ENCODE measurements around the gene ELK4. TPM values are rescaled to one million over a fixed set of nuclear protein-coding genes. Genes with fewer than 3 reads are reported as not detected.

The ELK4 gene
- total and polyA plus RNA-seq, 2 donors (not counting 1 experiment from before 2014, with no cell fraction given), result 11.7 to 11.8 TPM

DNA sequence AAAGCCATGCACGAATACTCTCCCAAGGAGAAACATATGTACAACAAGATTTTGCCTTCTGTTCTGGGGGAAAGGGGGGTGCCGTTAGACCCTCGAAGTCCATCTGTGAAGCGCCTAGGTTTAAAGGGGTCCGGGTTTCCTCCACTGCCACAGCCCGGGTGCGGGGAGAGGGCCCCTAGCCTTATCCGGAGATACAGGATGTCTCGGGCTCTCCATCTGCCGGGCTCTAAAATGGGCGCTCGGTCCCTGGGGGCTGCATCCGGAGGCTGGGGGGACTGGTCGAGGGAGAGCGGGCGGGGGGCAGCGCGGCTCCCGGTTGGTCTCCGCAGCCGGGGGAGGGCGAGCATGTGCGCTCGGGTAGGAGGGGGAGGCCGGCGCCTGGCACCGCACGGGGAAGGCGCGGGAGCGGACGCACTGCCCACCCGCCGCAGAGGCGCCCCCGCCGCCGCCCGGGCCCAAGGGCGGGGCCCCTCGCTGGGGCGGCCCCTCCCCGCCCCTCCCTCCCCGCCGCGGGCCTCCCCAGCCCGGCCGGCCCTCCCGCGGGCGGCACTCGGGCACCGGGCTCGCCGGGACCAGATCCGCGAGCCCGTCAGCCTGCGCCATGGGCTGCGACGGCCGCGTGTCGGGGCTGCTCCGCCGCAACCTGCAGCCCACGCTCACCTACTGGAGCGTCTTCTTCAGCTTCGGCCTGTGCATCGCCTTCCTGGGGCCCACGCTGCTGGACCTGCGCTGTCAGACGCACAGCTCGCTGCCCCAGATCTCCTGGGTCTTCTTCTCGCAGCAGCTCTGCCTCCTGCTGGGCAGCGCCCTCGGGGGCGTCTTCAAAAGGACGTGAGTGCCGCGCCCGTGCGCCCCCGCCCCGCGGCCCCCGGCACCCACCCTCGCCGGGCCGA lies 63.1 kb downstream of the ELK4 start:
- no peak overlapping the region for H3K27ac ChIP-seq (ENCODE audit: insufficient read depth, low read length)
- no peak overlapping the region for H3K9ac ChIP-seq (ENCODE audit: insufficient read depth, low read length)
- H3K4me1 ChIP-seq (ENCODE audit: control insufficient read depth, extremely low read depth, insufficient read depth, low read length), result no peaks in the 10 kb centered on the region
- H3K4me3 ChIP-seq (replicated peaks in 1 of 4; ENCODE audit: control extremely low read depth in 1 of 4, insufficient read depth in 1 of 4, low read depth in 3 of 4, low read length in 4 of 4), result no peak overlapping the region
- no peaks in the 10 kb centered on the region for H3K36me3 ChIP-seq (ENCODE audit: control insufficient read depth, insufficient read depth, low read length)
- peaks cover 47% of the 10 kb centered on the region for H3K27me3 ChIP-seq (ENCODE audit: control insufficient read depth, insufficient read depth, low read length)
- no peaks in the 10 kb centered on the region for H3K79me2 ChIP-seq (ENCODE audit: control insufficient read depth, insufficient read depth, low read length)
- no peak overlapping the region for H3K4me2 ChIP-seq (ENCODE audit: extremely low read depth, insufficient read depth, low read length)
- DNase-seq (ENCODE audit: low read depth in 2 of 2), result peak in 1 of 2 donors; percentile 6
- no peak overlapping the region for H2AFZ ChIP-seq (ENCODE audit: low read length)
- H4K20me1 ChIP-seq (ENCODE audit: control insufficient read depth, extremely low read depth, insufficient read depth, low read length), result no peaks in the 10 kb centered on the region
- TF ChIP-seq, protein P1, sequence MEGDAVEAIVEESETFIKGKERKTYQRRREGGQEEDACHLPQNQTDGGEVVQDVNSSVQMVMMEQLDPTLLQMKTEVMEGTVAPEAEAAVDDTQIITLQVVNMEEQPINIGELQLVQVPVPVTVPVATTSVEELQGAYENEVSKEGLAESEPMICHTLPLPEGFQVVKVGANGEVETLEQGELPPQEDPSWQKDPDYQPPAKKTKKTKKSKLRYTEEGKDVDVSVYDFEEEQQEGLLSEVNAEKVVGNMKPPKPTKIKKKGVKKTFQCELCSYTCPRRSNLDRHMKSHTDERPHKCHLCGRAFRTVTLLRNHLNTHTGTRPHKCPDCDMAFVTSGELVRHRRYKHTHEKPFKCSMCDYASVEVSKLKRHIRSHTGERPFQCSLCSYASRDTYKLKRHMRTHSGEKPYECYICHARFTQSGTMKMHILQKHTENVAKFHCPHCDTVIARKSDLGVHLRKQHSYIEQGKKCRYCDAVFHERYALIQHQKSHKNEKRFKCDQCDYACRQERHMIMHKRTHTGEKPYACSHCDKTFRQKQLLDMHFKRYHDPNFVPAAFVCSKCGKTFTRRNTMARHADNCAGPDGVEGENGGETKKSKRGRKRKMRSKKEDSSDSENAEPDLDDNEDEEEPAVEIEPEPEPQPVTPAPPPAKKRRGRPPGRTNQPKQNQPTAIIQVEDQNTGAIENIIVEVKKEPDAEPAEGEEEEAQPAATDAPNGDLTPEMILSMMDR (conservative IDR thresholded peaks at IDR 0.05 in 1 of 2, IDR thresholded peaks at IDR 0.05 in 1 of 2; ENCODE audit: low read depth in 1 of 2, low read length in 2 of 2), result no peak
- peak; percentile 98 for TF ChIP-seq EZH2 (IDR thresholded peaks at IDR 0.05; ENCODE audit: low read length, missing control alignments)
- H3K9me3 ChIP-seq (ENCODE audit: control insufficient read depth, insufficient read depth, low read depth, low read length), result no peaks in the 10 kb centered on the region

DNA sequence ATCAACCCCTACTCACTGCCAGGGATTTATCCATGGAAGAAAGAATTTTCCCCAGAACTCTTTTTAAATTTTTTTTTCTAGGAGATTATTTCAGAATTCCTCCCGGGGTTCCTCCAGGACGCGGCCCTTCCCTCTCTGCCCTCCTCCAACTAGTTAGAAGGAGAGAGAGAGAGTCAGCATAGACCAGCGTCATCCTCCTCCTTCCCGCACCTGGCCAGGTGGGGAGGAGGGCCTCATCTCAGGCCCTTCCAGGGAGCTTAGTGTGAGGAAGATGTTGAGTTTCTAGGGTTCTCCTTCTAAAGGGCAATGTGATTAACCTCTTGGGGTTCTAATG lies 63.7 kb downstream of the ELK4 start:
- TF ChIP-seq EZH2 (IDR thresholded peaks at IDR 0.05; ENCODE audit: low read length, missing control alignments), result peak; percentile 73
- TF ChIP-seq, protein P1 (conservative IDR thresholded peaks at IDR 0.05 in 1 of 2, IDR thresholded peaks at IDR 0.05 in 1 of 2; ENCODE audit: low read depth in 1 of 2, low read length in 2 of 2), result no peak
- Histone ChIP-seq H3K27ac (ENCODE audit: insufficient read depth, low read length) (no peak overlapping the region), H3K79me2 (ENCODE audit: control insufficient read depth, insufficient read depth, low read length) (no peaks in the 10 kb centered on the region), H2AFZ (ENCODE audit: low read length) (no peak overlapping the region), H3K4me2 (ENCODE audit: extremely low read depth, insufficient read depth, low read length) (no peak overlapping the region), H3K4me3 (replicated peaks in 1 of 4; ENCODE audit: control extremely low read depth in 1 of 4, insufficient read depth in 1 of 4, low read depth in 3 of 4, low read length in 4 of 4) (no peak overlapping the region), H3K9ac (ENCODE audit: insufficient read depth, low read length) (no peak overlapping the region), H4K20me1 (ENCODE audit: control insufficient read depth, extremely low read depth, insufficient read depth, low read length) (no peaks in the 10 kb centered on the region), H3K9me3 (ENCODE audit: control insufficient read depth, insufficient read depth, low read depth, low read length) (no peaks in the 10 kb centered on the region), H3K36me3 (ENCODE audit: control insufficient read depth, insufficient read depth, low read length) (no peaks in the 10 kb centered on the region), H3K4me1 (ENCODE audit: control insufficient read depth, extremely low read depth, insufficient read depth, low read length) (no peaks in the 10 kb centered on the region), H3K27me3 (ENCODE audit: control insufficient read depth, insufficient read depth, low read length) (peaks cover 47% of the 10 kb centered on the region)
- no peak for DNase-seq (ENCODE audit: low read depth in 2 of 2)

DNA sequence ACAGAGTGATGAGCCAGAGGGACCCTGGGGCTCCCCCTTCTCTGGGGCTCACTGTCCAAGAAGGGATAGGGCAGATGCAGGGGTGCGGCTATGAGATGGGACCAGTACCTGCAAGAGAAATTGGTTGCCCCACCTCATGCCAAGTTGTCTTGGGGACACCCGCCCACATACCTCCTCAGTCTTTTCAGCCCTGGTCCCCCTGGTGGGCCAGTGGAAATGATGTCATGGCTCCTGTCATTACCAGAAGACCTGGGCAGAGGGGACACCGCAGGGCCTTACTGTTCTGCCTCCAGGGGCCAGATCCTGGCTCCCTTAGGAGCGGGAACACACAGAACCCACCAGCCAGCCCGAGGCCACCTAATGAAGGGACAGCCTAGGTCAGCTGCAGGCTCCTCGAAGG lies 64.1 kb downstream of the ELK4 start:
- H3K4me1 ChIP-seq (ENCODE audit: control insufficient read depth, extremely low read depth, insufficient read depth, low read length), result no peaks in the 10 kb centered on the region
- no peak overlapping the region for H3K9ac ChIP-seq (ENCODE audit: insufficient read depth, low read length)
- no peak overlapping the region for H3K4me2 ChIP-seq (ENCODE audit: extremely low read depth, insufficient read depth, low read length)
- no peak overlapping the region for H3K27ac ChIP-seq (ENCODE audit: insufficient read depth, low read length)
- peaks cover 47% of the 10 kb centered on the region for H3K27me3 ChIP-seq (ENCODE audit: control insufficient read depth, insufficient read depth, low read length)
- TF ChIP-seq EZH2 (IDR thresholded peaks at IDR 0.05; ENCODE audit: low read length, missing control alignments), result no peak
- TF ChIP-seq, protein P1 (conservative IDR thresholded peaks at IDR 0.05 in 1 of 2, IDR thresholded peaks at IDR 0.05 in 1 of 2; ENCODE audit: low read depth in 1 of 2, low read length in 2 of 2), result no peak
- no peak for DNase-seq (ENCODE audit: low read depth in 2 of 2)
- H3K36me3 ChIP-seq (ENCODE audit: control insufficient read depth, insufficient read depth, low read length), result no peaks in the 10 kb centered on the region
- no peak overlapping the region for H3K4me3 ChIP-seq (replicated peaks in 1 of 4; ENCODE audit: control extremely low read depth in 1 of 4, insufficient read depth in 1 of 4, low read depth in 3 of 4, low read length in 4 of 4)
- no peak overlapping the region for H2AFZ ChIP-seq (ENCODE audit: low read length)
- H4K20me1 ChIP-seq (ENCODE audit: control insufficient read depth, extremely low read depth, insufficient read depth, low read length), result no peaks in the 10 kb centered on the region
- H3K79me2 ChIP-seq (ENCODE audit: control insufficient read depth, insufficient read depth, low read length), result no peaks in the 10 kb centered on the region
- no peaks in the 10 kb centered on the region for H3K9me3 ChIP-seq (ENCODE audit: control insufficient read depth, insufficient read depth, low read depth, low read length)
